ENCODE results near the gene RHBDF2. TPM values are rescaled to one million over a fixed set of nuclear protein-coding genes. Genes with fewer than 3 reads are reported as not detected.

RHBDF2 gene
- total and polyA plus RNA-seq, 2 experiments from 2014 or later, result 4.9 to 11.0 TPM

GRCh38 chr17:76461765-76462555, 39.3 kb downstream of the RHBDF2 start:
- Histone ChIP-seq H3K9me3 (ENCODE audit: low read depth) (no peaks in the 10 kb centered on the region), H3K4me2 (no peak overlapping the region), H3K4me3 (no peak overlapping the region), H3K79me2 (no peaks in the 10 kb centered on the region), H2AFZ (no peak overlapping the region), H3K27ac (no peak overlapping the region), H3K27me3 (no peaks in the 10 kb centered on the region), H4K20me1 (ENCODE audit: insufficient read depth, poor library complexity, severe bottlenecking) (no peaks in the 10 kb centered on the region), H3K36me3 (replicated peaks; ENCODE audit: insufficient read depth, low read depth) (no peaks in the 10 kb centered on the region), H3K9me2 (replicated peaks; ENCODE audit: insufficient read depth) (no peaks in the 10 kb centered on the region), H3K4me1 (ENCODE audit: insufficient read depth) (no peaks in the 10 kb centered on the region)
- no peak for DNase-seq (ENCODE audit: low spot score)
- 85% methylated on average over 11 of the region's 11 CpGs for WGBS (ENCODE audit: low lambda C conversion rate, missing lambda C conversion rate)
- no peak for TF ChIP-seq EZH2 (IDR thresholded peaks at IDR 0.05; ENCODE audit: borderline replicate concordance)
- no peak for TF ChIP-seq EZH2phosphoT487 (IDR thresholded peaks at IDR 0.05; ENCODE audit: low read depth, severe bottlenecking, unreplicated experiment)
- no peak for TF ChIP-seq CTCF (IDR thresholded peaks at IDR 0.05; ENCODE audit: poor library complexity)

- no peaks in the 10 kb centered on the region for H4K20me1 ChIP-seq (ENCODE audit: insufficient read depth, poor library complexity, severe bottlenecking)
- no peaks in the 10 kb centered on the region for H3K9me3 ChIP-seq (ENCODE audit: low read depth)
- no peaks in the 10 kb centered on the region for H3K9me2 ChIP-seq (replicated peaks; ENCODE audit: insufficient read depth)
- H3K4me3 ChIP-seq, result no peak overlapping the region
- WGBS (ENCODE audit: low lambda C conversion rate, missing lambda C conversion rate), result 75% methylated on average over 4 of the region's 4 CpGs
- no peaks in the 10 kb centered on the region for H3K27me3 ChIP-seq
- TF ChIP-seq EZH2 (IDR thresholded peaks at IDR 0.05; ENCODE audit: borderline replicate concordance), result no peak
- no peak for TF ChIP-seq CTCF (IDR thresholded peaks at IDR 0.05; ENCODE audit: poor library complexity)
- no peak for TF ChIP-seq EZH2phosphoT487 (IDR thresholded peaks at IDR 0.05; ENCODE audit: low read depth, severe bottlenecking, unreplicated experiment)
- no peak overlapping the region for H2AFZ ChIP-seq
- no peaks in the 10 kb centered on the region for H3K36me3 ChIP-seq (replicated peaks; ENCODE audit: insufficient read depth, low read depth)
- no peaks in the 10 kb centered on the region for H3K79me2 ChIP-seq
- no peaks in the 10 kb centered on the region for H3K4me1 ChIP-seq (ENCODE audit: insufficient read depth)
- no peak overlapping the region for H3K27ac ChIP-seq
- H3K4me2 ChIP-seq, result no peak overlapping the region
- DNase-seq (ENCODE audit: low spot score), result no peak
Observed at GRCh38 chr17:76459674-76460073, 41.5 kb downstream of the RHBDF2 start.

- Histone ChIP-seq H3K4me2 (no peak overlapping the region), H3K4me1 (ENCODE audit: insufficient read depth) (no peaks in the 10 kb centered on the region), H2AFZ (no peak overlapping the region), H3K9me3 (ENCODE audit: low read depth) (no peaks in the 10 kb centered on the region), H3K27me3 (no peaks in the 10 kb centered on the region), H3K36me3 (replicated peaks; ENCODE audit: insufficient read depth, low read depth) (no peaks in the 10 kb centered on the region), H4K20me1 (ENCODE audit: insufficient read depth, poor library complexity, severe bottlenecking) (no peaks in the 10 kb centered on the region), H3K79me2 (no peaks in the 10 kb centered on the region), H3K27ac (no peak overlapping the region), H3K4me3 (no peak overlapping the region), H3K9me2 (replicated peaks; ENCODE audit: insufficient read depth) (no peaks in the 10 kb centered on the region)
- DNase-seq (ENCODE audit: low spot score), result peak; percentile 69
- peak; percentile 48 for TF ChIP-seq CTCF (IDR thresholded peaks at IDR 0.05; ENCODE audit: poor library complexity)
- TF ChIP-seq EZH2phosphoT487 (IDR thresholded peaks at IDR 0.05; ENCODE audit: low read depth, severe bottlenecking, unreplicated experiment), result no peak
- 44% methylated on average over 8 of the region's 9 CpGs for WGBS (ENCODE audit: low lambda C conversion rate, missing lambda C conversion rate)
Observed at GRCh38 chr17:76458580-76459490, 42.4 kb downstream of the RHBDF2 start.
